WERI-Rb-1 (cell line): ENCODE results near the gene UQCR11.

Experiments
- DNase-seq: peaks from one replicate; pipeline ENCODE4 v3.0.0-alpha.2; 2020
- H3K27ac ChIP-seq: fragments of 250-450 bp; sonication (Bioruptor Pico); 2 replicates; pipeline ENCODE4 v1.5.1; 2020; ENCODE audit warnings: mild to moderate bottlenecking, moderate library complexity
- H3K27me3 ChIP-seq: fragments of 250-450 bp; sonication (Bioruptor Pico); 2 replicates; pipeline ENCODE4 v1.5.1; 2021; ENCODE audit warnings: mild to moderate bottlenecking, low read depth, moderate library complexity; ENCODE audit not compliant: insufficient read depth, severe bottlenecking
- H3K36me3 ChIP-seq: fragments of 250-450 bp; sonication (Bioruptor Pico); 2 replicates; pipeline ENCODE4 v1.5.1; 2020; ENCODE audit warnings: mild to moderate bottlenecking, moderate library complexity
- H3K4me3 ChIP-seq: 2 replicates; pipeline ENCODE4 v1.5.1; 2011; ENCODE audit warnings: low read depth, mild to moderate bottlenecking, control low read depth, low read length
- H3K9me3 ChIP-seq: fragments of 250-450 bp; sonication (Bioruptor Pico); 2 replicates; pipeline ENCODE4 v1.5.1; 2021; ENCODE audit warnings: mild to moderate bottlenecking, moderate library complexity; ENCODE audit not compliant: severe bottlenecking
- CTCF ChIP-seq: IDR thresholded peaks from 2 replicates; pipeline ENCODE4 v1.5.1; 2011; ENCODE audit warnings: low read depth, mild to moderate bottlenecking, control low read depth, inconsistent platforms, low read length

UQCR11 gene

GRCh38 chr19:1551068-1552040 is 53.9 kb downstream of the UQCR11 start:
- no peak for TF ChIP-seq CTCF

GRCh38 chr19:1549332-1549945 is 55.8 kb downstream of the UQCR11 start:
- no peak for TF ChIP-seq CTCF
- Histone ChIP-seq H3K9me3 (no peaks in the 10 kb centered on the region), H3K27me3 (peaks cover 4% of the 10 kb centered on the region), H3K36me3 (peaks cover 6% of the 10 kb centered on the region), H3K27ac (no peak overlapping the region), H3K4me3 (no peak overlapping the region)
- no peak for DNase-seq

More at GRCh38 chr19:1551068-1552040, 53.9 kb downstream of the UQCR11 start:
- DNase-seq, result no peak
- Histone ChIP-seq H3K27me3 (no peaks in the 10 kb centered on the region), H3K36me3 (peaks cover 8% of the 10 kb centered on the region), H3K4me3 (no peak overlapping the region), H3K27ac (no peak overlapping the region), H3K9me3 (no peaks in the 10 kb centered on the region)
